ENCODE results near the gene MMRN1.

Gene MMRN1

DNA sequence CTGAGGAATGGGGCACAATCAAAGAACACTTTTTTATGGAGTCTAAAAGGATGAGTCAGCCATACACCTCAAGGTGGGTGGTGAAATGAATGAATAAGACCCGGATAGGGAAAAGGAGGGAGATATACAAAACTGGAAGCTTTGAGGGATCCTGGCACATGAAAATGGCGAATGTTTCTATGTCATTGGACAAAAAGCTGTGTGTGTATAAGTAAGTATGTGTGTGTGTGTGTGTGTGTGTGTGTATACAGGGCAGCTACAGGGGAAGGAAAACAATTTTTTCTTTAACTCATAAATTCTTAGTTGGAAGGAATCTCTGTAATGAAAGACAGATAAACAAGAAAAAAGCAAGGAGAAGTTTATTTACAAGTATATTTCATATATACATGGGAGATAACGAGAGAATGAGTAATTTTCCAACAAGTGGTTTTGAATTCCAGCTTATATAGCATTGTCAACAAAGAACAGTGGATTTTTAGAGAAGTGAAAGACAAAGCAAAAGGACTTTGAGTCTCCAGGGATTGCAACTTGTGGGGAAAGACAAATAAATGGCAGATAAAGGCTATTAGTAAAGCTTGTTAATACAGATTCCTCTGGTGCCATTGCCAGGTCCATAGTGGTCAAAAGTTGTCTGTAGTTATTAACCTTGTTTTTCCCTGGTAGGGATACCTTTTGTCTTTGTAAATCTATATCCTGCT lies 99.7 kb downstream of the MMRN1 start:
- no peak overlapping the region for H3K4me3 ChIP-seq (ENCODE audit: control insufficient read depth, low read depth, low read length)
- TF ChIP-seq, protein P1, sequence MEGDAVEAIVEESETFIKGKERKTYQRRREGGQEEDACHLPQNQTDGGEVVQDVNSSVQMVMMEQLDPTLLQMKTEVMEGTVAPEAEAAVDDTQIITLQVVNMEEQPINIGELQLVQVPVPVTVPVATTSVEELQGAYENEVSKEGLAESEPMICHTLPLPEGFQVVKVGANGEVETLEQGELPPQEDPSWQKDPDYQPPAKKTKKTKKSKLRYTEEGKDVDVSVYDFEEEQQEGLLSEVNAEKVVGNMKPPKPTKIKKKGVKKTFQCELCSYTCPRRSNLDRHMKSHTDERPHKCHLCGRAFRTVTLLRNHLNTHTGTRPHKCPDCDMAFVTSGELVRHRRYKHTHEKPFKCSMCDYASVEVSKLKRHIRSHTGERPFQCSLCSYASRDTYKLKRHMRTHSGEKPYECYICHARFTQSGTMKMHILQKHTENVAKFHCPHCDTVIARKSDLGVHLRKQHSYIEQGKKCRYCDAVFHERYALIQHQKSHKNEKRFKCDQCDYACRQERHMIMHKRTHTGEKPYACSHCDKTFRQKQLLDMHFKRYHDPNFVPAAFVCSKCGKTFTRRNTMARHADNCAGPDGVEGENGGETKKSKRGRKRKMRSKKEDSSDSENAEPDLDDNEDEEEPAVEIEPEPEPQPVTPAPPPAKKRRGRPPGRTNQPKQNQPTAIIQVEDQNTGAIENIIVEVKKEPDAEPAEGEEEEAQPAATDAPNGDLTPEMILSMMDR (conservative IDR thresholded peaks at IDR 0.05; ENCODE audit: control insufficient read depth, insufficient read depth, low read depth, low read length): no peak
- DNase-seq (ENCODE audit: low read depth): no peak

DNA sequence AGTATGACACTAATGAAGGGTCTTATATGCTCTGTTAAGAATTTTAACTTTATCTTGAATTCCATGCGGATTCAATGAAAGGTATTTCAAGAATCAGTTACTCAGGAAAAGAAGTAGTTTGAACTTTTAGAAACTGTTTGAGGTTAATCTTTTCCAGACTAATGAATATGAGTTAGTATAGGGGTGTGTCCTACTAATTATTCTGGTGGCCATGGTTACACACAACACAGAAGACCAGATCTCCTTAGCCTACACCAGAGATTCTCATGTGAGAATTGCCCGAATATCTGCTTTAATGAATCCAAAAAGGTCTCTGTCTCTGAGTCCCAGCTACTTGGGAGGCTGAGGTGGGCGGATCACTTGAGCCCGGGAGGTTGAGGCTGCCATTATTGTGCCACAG lies 100.4 kb downstream of the MMRN1 start:
- no peak for DNase-seq (ENCODE audit: low read depth)
- H3K4me3 ChIP-seq (ENCODE audit: control insufficient read depth, low read depth, low read length): no peak overlapping the region
- TF ChIP-seq, protein P1 (conservative IDR thresholded peaks at IDR 0.05; ENCODE audit: control insufficient read depth, insufficient read depth, low read depth, low read length): no peak

DNA sequence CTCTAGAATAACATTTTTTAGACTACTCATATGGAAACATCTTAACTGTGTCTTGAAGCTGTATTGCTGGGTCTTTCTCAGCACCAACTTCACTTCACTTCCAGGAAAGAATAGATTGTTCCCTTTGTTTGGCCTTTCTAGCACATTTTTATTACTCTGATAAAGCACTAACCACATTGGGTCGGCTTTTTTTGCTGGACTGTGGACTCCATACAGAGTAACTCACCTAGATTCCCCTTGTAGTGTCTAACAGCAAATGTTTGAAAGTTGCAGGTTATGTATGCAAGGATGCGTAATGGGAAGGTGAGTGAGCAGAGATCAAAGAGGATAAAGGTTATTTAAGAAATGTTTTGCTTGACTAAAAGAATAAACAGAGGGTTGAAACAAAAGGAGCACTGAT lies 101.2 kb downstream of the MMRN1 start:
- H3K4me3 ChIP-seq (ENCODE audit: control insufficient read depth, low read depth, low read length): no peak overlapping the region
- TF ChIP-seq, protein P1 (conservative IDR thresholded peaks at IDR 0.05; ENCODE audit: control insufficient read depth, insufficient read depth, low read depth, low read length): no peak
- no peak for DNase-seq (ENCODE audit: low read depth)

DNA sequence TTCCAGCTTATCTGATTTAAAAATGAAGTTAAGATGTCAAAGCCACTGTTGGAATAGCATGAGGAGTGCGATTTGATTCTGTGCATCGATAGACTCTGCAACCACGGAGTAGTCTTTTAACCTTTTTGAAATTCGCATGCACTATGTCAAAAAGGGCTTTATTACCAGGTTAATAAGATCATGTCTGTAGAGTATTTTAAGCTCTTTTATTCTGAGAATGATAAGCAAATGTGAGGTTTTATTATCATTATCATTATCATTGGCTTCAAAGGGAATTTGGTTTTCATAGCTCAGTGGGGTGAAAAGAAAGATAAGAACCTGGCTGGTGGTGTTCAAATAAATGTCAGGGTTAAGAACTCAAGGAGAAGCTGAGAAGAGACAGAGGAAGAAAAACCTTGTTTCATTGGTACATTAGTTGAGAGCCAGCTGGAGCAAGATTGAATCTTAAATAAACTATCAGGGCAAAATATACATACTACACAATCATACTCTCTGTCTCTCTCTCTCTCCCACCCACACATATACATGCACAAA lies 102.6 kb downstream of the MMRN1 start:
- H3K4me3 ChIP-seq (ENCODE audit: control insufficient read depth, low read depth, low read length): no peak overlapping the region
- TF ChIP-seq, protein P1 (conservative IDR thresholded peaks at IDR 0.05; ENCODE audit: control insufficient read depth, insufficient read depth, low read depth, low read length): no peak
- DNase-seq (ENCODE audit: low read depth): no peak

DNA sequence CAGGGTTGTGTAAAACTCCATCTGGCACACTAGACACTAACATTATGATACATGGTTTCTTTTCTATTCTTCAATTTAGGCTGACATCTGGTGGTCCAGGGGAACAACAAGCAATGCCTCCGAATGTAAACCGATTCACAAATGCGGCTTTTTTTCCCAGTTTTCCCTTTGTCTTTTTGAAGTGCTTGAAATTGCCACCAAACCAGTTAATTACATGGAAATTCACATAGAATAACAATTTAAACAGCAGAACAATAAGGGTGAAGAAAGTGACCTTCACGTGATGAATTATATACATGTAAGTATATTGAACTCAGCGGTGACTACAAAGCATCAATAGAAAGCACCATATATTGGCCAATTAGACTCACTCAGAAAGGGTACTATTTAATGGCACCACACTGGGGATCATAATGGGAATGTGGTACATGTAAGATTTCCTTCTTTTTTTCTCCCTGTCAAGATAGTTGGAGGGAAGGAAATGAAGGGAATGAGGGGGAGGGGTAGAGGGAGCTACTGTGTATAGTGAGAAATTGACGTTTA lies 103.9 kb downstream of the MMRN1 start:
- H3K4me3 ChIP-seq (ENCODE audit: control insufficient read depth, low read depth, low read length): no peak overlapping the region
- DNase-seq (ENCODE audit: low read depth): no peak
- TF ChIP-seq, protein P1 (conservative IDR thresholded peaks at IDR 0.05; ENCODE audit: control insufficient read depth, insufficient read depth, low read depth, low read length): no peak

DNA sequence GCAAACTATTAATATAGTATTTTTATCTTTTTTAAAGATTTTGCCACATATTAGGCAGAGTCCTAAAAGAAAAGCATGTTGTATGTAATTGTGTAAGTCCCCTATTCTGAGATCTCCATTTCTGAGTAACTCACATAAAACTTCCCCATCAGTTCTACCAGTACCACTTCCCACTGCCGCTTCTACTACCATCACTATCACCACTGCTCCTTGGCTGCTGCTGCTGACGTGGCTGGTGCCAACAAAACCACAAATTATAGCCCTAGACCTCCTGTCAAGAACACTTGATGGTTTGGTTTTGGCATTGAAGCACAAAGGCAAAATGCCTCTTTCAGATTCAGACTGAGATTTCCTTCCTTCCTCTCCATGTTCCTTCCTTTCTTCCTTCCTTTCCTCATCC lies 106.4 kb downstream of the MMRN1 start:
- TF ChIP-seq, protein P1 (conservative IDR thresholded peaks at IDR 0.05; ENCODE audit: control insufficient read depth, insufficient read depth, low read depth, low read length): no peak
- no peak for DNase-seq (ENCODE audit: low read depth)
- H3K4me3 ChIP-seq (ENCODE audit: control insufficient read depth, low read depth, low read length): no peak overlapping the region
